ENCODE data around the gene CFP.

Gene CFP

GRCh38 chrX:47625365-47625764 lies 4.4 kb downstream of the CFP start:
- DNase-seq (ENCODE audit: insufficient read length, low spot score) (no peak), FAIRE-seq (no peak)
- TF ChIP-seq POLR2A (IDR thresholded peaks at IDR 0.05; ENCODE audit: low read depth, low read length) (no peak), SPI1 (IDR thresholded peaks at IDR 0.05; ENCODE audit: low read depth, low read length) (no peak), POU2F2 (IDR thresholded peaks at IDR 0.05; ENCODE audit: low read depth, low read length) (no peak), PAX5 (IDR thresholded peaks at IDR 0.05; ENCODE audit: insufficient read depth, low read length, severe bottlenecking) (no peak), TAF1 (IDR thresholded peaks at IDR 0.05; ENCODE audit: low read depth, low read length) (no peak), POLR2AphosphoS5 (IDR thresholded peaks at IDR 0.05; ENCODE audit: low read depth, low read length) (no peak)

GRCh38 chrX:47623540-47624027 lies 6.1 kb downstream of the CFP start:
- FAIRE-seq = no peak
- DNase-seq (ENCODE audit: insufficient read length, low spot score) = no peak
- no peak for TF ChIP-seq TAF1 (IDR thresholded peaks at IDR 0.05; ENCODE audit: low read depth, low read length)

- no peak for FAIRE-seq
- no peak for TF ChIP-seq POLR2AphosphoS5 (IDR thresholded peaks at IDR 0.05; ENCODE audit: low read depth, low read length)
- no peak for DNase-seq (ENCODE audit: insufficient read length, low spot score)
Observed at GRCh38 chrX:47621851-47622250, 7.9 kb downstream of the CFP start.

- FAIRE-seq = no peak
- no peak for TF ChIP-seq POLR2AphosphoS5 (IDR thresholded peaks at IDR 0.05; ENCODE audit: low read depth, low read length)
- TF ChIP-seq SPI1 (IDR thresholded peaks at IDR 0.05; ENCODE audit: low read depth, low read length) = no peak
- TF ChIP-seq POU2F2 (IDR thresholded peaks at IDR 0.05; ENCODE audit: low read depth, low read length) = no peak
- no peak for TF ChIP-seq PAX5 (IDR thresholded peaks at IDR 0.05; ENCODE audit: insufficient read depth, low read length, severe bottlenecking)
- TF ChIP-seq POLR2A (IDR thresholded peaks at IDR 0.05; ENCODE audit: low read depth, low read length) = no peak
- TF ChIP-seq TAF1 (IDR thresholded peaks at IDR 0.05; ENCODE audit: low read depth, low read length) = no peak
- no peak for DNase-seq (ENCODE audit: insufficient read length, low spot score)
Observed at GRCh38 chrX:47620303-47620685, 9.4 kb downstream of the CFP start.

- FAIRE-seq (peak; percentile 96), DNase-seq (ENCODE audit: insufficient read length, low spot score) (peak; percentile 84)
- TF ChIP-seq TAF1 (IDR thresholded peaks at IDR 0.05; ENCODE audit: low read depth, low read length) = no peak
- no peak for TF ChIP-seq PAX5 (IDR thresholded peaks at IDR 0.05; ENCODE audit: insufficient read depth, low read length, severe bottlenecking)
Observed at GRCh38 chrX:47619486-47620302, 10.0 kb downstream of the CFP start, which contains the start of gene SYN1. SYN1 (minus strand) TSS chrX:47619857; CDS start chrX:47619728, 129 bp downstream.

- DNase-seq (ENCODE audit: insufficient read length, low spot score) = no peak
- no peak for FAIRE-seq
- TF ChIP-seq TAF1 (IDR thresholded peaks at IDR 0.05; ENCODE audit: low read depth, low read length) = no peak
Observed at GRCh38 chrX:47618923-47619485, 10.7 kb downstream of the CFP start.

GRCh38 chrX:47614618-47615017 lies 15.1 kb downstream of the CFP start:
- DNase-seq (ENCODE audit: insufficient read length, low spot score) (no peak), FAIRE-seq (no peak)
- TF ChIP-seq POLR2AphosphoS5 (IDR thresholded peaks at IDR 0.05; ENCODE audit: low read depth, low read length) (no peak), POU2F2 (IDR thresholded peaks at IDR 0.05; ENCODE audit: low read depth, low read length) (no peak)

GRCh38 chrX:47613082-47613481 lies 16.6 kb downstream of the CFP start:
- no peak for DNase-seq (ENCODE audit: insufficient read length, low spot score)
- TF ChIP-seq POLR2AphosphoS5 (IDR thresholded peaks at IDR 0.05; ENCODE audit: low read depth, low read length) = no peak
- FAIRE-seq = no peak

- DNase-seq (ENCODE audit: insufficient read length, low spot score) = no peak
- no peak for TF ChIP-seq POU2F2 (IDR thresholded peaks at IDR 0.05; ENCODE audit: low read depth, low read length)
- no peak for FAIRE-seq
Observed at GRCh38 chrX:47612418-47612817, 17.3 kb downstream of the CFP start.

- no peak for DNase-seq (ENCODE audit: insufficient read length, low spot score)
- FAIRE-seq = no peak
- no peak for TF ChIP-seq POU2F2 (IDR thresholded peaks at IDR 0.05; ENCODE audit: low read depth, low read length)
- no peak for TF ChIP-seq SPI1 (IDR thresholded peaks at IDR 0.05; ENCODE audit: low read depth, low read length)
- TF ChIP-seq POLR2A (IDR thresholded peaks at IDR 0.05; ENCODE audit: low read depth, low read length) = no peak
- TF ChIP-seq PAX5 (IDR thresholded peaks at IDR 0.05; ENCODE audit: insufficient read depth, low read length, severe bottlenecking) = no peak
- no peak for TF ChIP-seq POLR2AphosphoS5 (IDR thresholded peaks at IDR 0.05; ENCODE audit: low read depth, low read length)
- no peak for TF ChIP-seq TAF1 (IDR thresholded peaks at IDR 0.05; ENCODE audit: low read depth, low read length)
Observed at GRCh38 chrX:47611926-47612325, 17.8 kb downstream of the CFP start.

- no peak for TF ChIP-seq POLR2A (IDR thresholded peaks at IDR 0.05; ENCODE audit: low read depth, low read length)
- TF ChIP-seq POLR2AphosphoS5 (IDR thresholded peaks at IDR 0.05; ENCODE audit: low read depth, low read length) = no peak
- TF ChIP-seq TAF1 (IDR thresholded peaks at IDR 0.05; ENCODE audit: low read depth, low read length) = no peak
- FAIRE-seq (no peak), DNase-seq (ENCODE audit: insufficient read length, low spot score) (no peak)
Observed at GRCh38 chrX:47611489-47611888, 18.2 kb downstream of the CFP start.

Data from GM12891 (cell line).